H1 (cell line): ENCODE data around the gene TMEM35B. TPM values are rescaled to one million over a fixed set of nuclear protein-coding genes. Genes with fewer than 3 reads are reported as not detected.

ENCODE experiments used
- CTCF ChIA-PET: fragments of 300-600 bp; sonication (Branson Sonifier 250); formaldehyde crosslinking; loops from one replicate; lab custom pipeline; 2021; ENCODE audit not compliant: partially characterized antibody; lab: Charles Lee
- POLR2A ChIA-PET: fragments of 300-600 bp; sonication (Branson Sonifier 250); formaldehyde crosslinking; loops from one replicate; lab custom pipeline; 2021; ENCODE audit warnings: inconsistent platforms; ENCODE audit not compliant: partially characterized antibody; lab: Charles Lee
- DNase-seq, 2 experiments: peaks; one replicate each; pipeline versions ENCODE4 v3.0.0 to v3.0.0-alpha.2; 2010 to 2022; ENCODE audit warnings: low spot score in 2 of 2, low read depth in 1 of 2, mixed read lengths in 1 of 2
- FAIRE-seq: peaks from 2 replicates; lab custom pipeline; 2011; peaks lifted over from hg19 to GRCh38; lab: Jason Lieb, UNC
- H2AFZ ChIP-seq: 2 replicates; pipeline ENCODE4 v1.8.1; 2012; ENCODE audit warnings: low read length, inconsistent platforms
- H2AK5ac ChIP-seq: 2 replicates; pipeline ENCODE4 v1.6.1; 2013; ENCODE audit warnings: low read depth, low read length
- H2BK120ac ChIP-seq: replicated peaks from 2 replicates; pipeline ENCODE3; 2013; ENCODE audit warnings: low read depth, low read length, inconsistent platforms
- H2BK12ac ChIP-seq: 2 replicates; pipeline ENCODE4 v1.6.1; 2013; ENCODE audit warnings: low read depth, low read length
- H2BK15ac ChIP-seq: 2 replicates; pipeline ENCODE4 v1.6.1; 2013; ENCODE audit warnings: low read length
- H2BK20ac ChIP-seq: 2 replicates; pipeline ENCODE4 v1.6.1; 2013; ENCODE audit warnings: low read length
- H2BK5ac ChIP-seq: 2 replicates; pipeline ENCODE4 v1.6.1; 2013; ENCODE audit warnings: low read depth, low read length
- H3K14ac ChIP-seq: 2 replicates; pipeline ENCODE4 v1.6.1; 2013; ENCODE audit warnings: inconsistent platforms; ENCODE audit not compliant: insufficient read length
- H3K18ac ChIP-seq: 2 replicates; pipeline ENCODE4 v1.6.1; 2013; ENCODE audit warnings: low read length; ENCODE audit errors: extremely low read depth
- H3K23ac ChIP-seq: 2 replicates; pipeline ENCODE4 v1.6.1; 2013; ENCODE audit warnings: inconsistent platforms; ENCODE audit not compliant: insufficient read length
- H3K23me2 ChIP-seq: 2 replicates; pipeline ENCODE4 v1.6.1; 2013; ENCODE audit warnings: low read depth, low read length
- H3K27ac ChIP-seq: 2 replicates; pipeline ENCODE4 v1.6.1; 2011; ENCODE audit warnings: low read depth, low read length, inconsistent platforms
- H3K27me3 ChIP-seq, 4 experiments: replicated peaks in 1 of 4; 1 replicate in 1 of 4; 2 replicates in 3 of 4; pipeline versions ENCODE4 v1.6.1 to v1.8.1; 2011 to 2013; ENCODE audit warnings: low read length in 3 of 4, mild to moderate bottlenecking in 3 of 4, inconsistent platforms in 2 of 4, mixed read lengths in 2 of 4, moderate library complexity in 1 of 4; ENCODE audit not compliant: control insufficient read depth in 3 of 4, insufficient read depth in 3 of 4; ENCODE audit errors: extremely low read depth in 1 of 4
- H3K36me3 ChIP-seq, 4 experiments: 2 replicates each; pipeline versions ENCODE4 v1.6.1 to v1.8.1; 2011 to 2013; ENCODE audit warnings: mild to moderate bottlenecking in 4 of 4, low read length in 3 of 4, moderate library complexity in 2 of 4, control low read depth in 1 of 4, inconsistent platforms in 1 of 4; ENCODE audit not compliant: insufficient read depth in 4 of 4, control insufficient read depth in 2 of 4
- H3K4ac ChIP-seq: replicated peaks from 2 replicates; pipeline ENCODE3; 2013; ENCODE audit warnings: low read length, low read depth, mixed read lengths, inconsistent platforms; ENCODE audit not compliant: insufficient read length
- H3K4me1 ChIP-seq, 4 experiments: replicated peaks in 1 of 4; 1 replicate in 1 of 4; 2 replicates in 3 of 4; pipeline versions ENCODE4 v1.6.1 to v1.8.1; 2011 to 2013; ENCODE audit warnings: low read length in 3 of 4, inconsistent platforms in 2 of 4, mixed read lengths in 1 of 4; ENCODE audit not compliant: insufficient read depth in 4 of 4, control insufficient read depth in 3 of 4
- H3K4me2 ChIP-seq, 2 experiments: 2 replicates each; pipeline versions ENCODE4 v1.6.1 to v1.8.1; 2011 to 2013; ENCODE audit warnings: low read depth in 2 of 2, low read length in 2 of 2, control low read depth in 1 of 2, inconsistent platforms in 1 of 2, mild to moderate bottlenecking in 1 of 2; ENCODE audit not compliant: insufficient read depth in 1 of 2
- H3K4me3 ChIP-seq, 4 experiments: fragments of 200-600, 300-600 bp in 1 of 4; sonication (generic), shearing (Covaris generic), sonication (Bioruptor Twin) in 1 of 4; 2 replicates each; pipeline versions ENCODE4 v1.5.1 to v1.8.1; 2011 to 2016; ENCODE audit warnings: low read length in 4 of 4, low read depth in 3 of 4, control low read depth in 2 of 4, inconsistent platforms in 2 of 4, mild to moderate bottlenecking in 2 of 4, mixed read lengths in 1 of 4, moderate library complexity in 1 of 4; ENCODE audit not compliant: insufficient read depth in 2 of 4; ENCODE audit errors: extremely low read depth in 1 of 4
- H3K56ac ChIP-seq: replicated peaks from 2 replicates; pipeline ENCODE3; 2013; ENCODE audit warnings: low read depth, mild to moderate bottlenecking, mixed read lengths, low read length, inconsistent platforms; ENCODE audit not compliant: insufficient read length
- H3K79me1 ChIP-seq: 2 replicates; pipeline ENCODE4 v1.6.1; 2013; ENCODE audit warnings: low read depth, low read length, control low read depth
- H3K79me2 ChIP-seq, 2 experiments: 2 replicates each; pipeline versions ENCODE4 v1.6.1 to v1.8.1; 2012 to 2013; ENCODE audit warnings: low read length in 2 of 2, mild to moderate bottlenecking in 2 of 2, inconsistent platforms in 1 of 2; ENCODE audit not compliant: insufficient read depth in 2 of 2, control insufficient read depth in 1 of 2
- H3K9ac ChIP-seq, 4 experiments: replicated peaks in 1 of 4; 1 replicate in 1 of 4; 2 replicates in 3 of 4; pipeline versions ENCODE4 v1.6.1 to v1.8.1; 2011 to 2013; ENCODE audit warnings: low read depth in 3 of 4, low read length in 3 of 4, control low read depth in 2 of 4, mild to moderate bottlenecking in 2 of 4, moderate library complexity in 2 of 4, inconsistent platforms in 1 of 4; ENCODE audit errors: extremely low read depth in 1 of 4
- H3K9me3 ChIP-seq, 2 experiments: 2 replicates each; pipeline versions ENCODE4 v1.6.1 to v1.8.1; 2012 to 2013; ENCODE audit warnings: mild to moderate bottlenecking in 2 of 2, moderate library complexity in 2 of 2, control low read depth in 1 of 2, inconsistent platforms in 1 of 2, low read depth in 1 of 2, low read length in 1 of 2, mixed read lengths in 1 of 2; ENCODE audit not compliant: insufficient read depth in 2 of 2
- H4K20me1 ChIP-seq, 2 experiments: replicated peaks in 1 of 2; 2 replicates each; pipeline versions ENCODE3 to v1.8.1; 2011 to 2013; ENCODE audit warnings: inconsistent platforms in 2 of 2, low read length in 2 of 2, mild to moderate bottlenecking in 1 of 2; ENCODE audit not compliant: insufficient read depth in 2 of 2, control insufficient read depth in 1 of 2
- H4K5ac ChIP-seq: 2 replicates; pipeline ENCODE4 v1.6.1; 2013; ENCODE audit warnings: low read length, low read depth, mixed read lengths, inconsistent platforms; ENCODE audit not compliant: insufficient read length
- H4K8ac ChIP-seq: 2 replicates; pipeline ENCODE4 v1.8.0; 2013; ENCODE audit warnings: mild to moderate bottlenecking, moderate library complexity, low read length, inconsistent platforms; ENCODE audit not compliant: insufficient read depth; ENCODE audit errors: extremely low read depth
- H4K91ac ChIP-seq: replicated peaks from 2 replicates; pipeline ENCODE3; 2013; ENCODE audit warnings: low read length, mixed read lengths, inconsistent platforms; ENCODE audit not compliant: insufficient read length
- EZH2 ChIP-seq: fragments of 200-600 bp; sonication (generic); IDR thresholded peaks from 2 replicates; pipeline ENCODE4 v1.7.1; 2012; ENCODE audit warnings: low read depth, mild to moderate bottlenecking, moderate library complexity, low read length, inconsistent platforms; ENCODE audit not compliant: severe bottlenecking
- KDM4A ChIP-seq: IDR thresholded peaks from one replicate; pipeline ENCODE4 v1.7.1; 2012; ENCODE audit warnings: low read depth, mild to moderate bottlenecking, moderate library complexity, low read length, inconsistent platforms; ENCODE audit not compliant: severe bottlenecking
- WGBS, 2 experiments: shearing (Covaris generic) in 1 of 2; methylation state at CpG; one replicate each; pipeline versions ENCODE4 v1.1.6 to v1.1.7; 2013 to 2015; ENCODE audit warnings: low lambda C conversion rate in 2 of 2, mixed read lengths in 2 of 2, inconsistent platforms in 1 of 2, low coverage in 1 of 2, missing lambda C conversion rate in 1 of 2; ENCODE audit not compliant: insufficient replicate concordance in 2 of 2, insufficient coverage in 1 of 2, insufficient read length in 1 of 2; ENCODE audit errors: extremely low coverage in 1 of 2, missing lambda C conversion rate in 1 of 2; 5-methylcytosine and 5-hydroxymethylcytosine counted together
- polyA plus RNA-seq, 7 experiments: library from polyadenylated mRNA; depleted of rRNA in 3 of 7; stranded (reverse) in 5 of 7; unstranded in 2 of 7; fragments of >200 nt in 5 of 7; fragments of 200-250 nt in 2 of 7; gene quantifications; 1 replicate in 5 of 7; 2 replicates in 1 of 7; 4 replicates in 1 of 7; pipeline versions ENCODE4 v1.2.1 to v1.2.3, GENCODE V29; 2011 to 2013; ENCODE audit warnings: missing spikeins in 2 of 7, mixed read lengths in 2 of 7
- total RNA-seq: library from RNA; stranded (reverse); fragmentation: NEBNext Ultra II Directional; extraction: Animal tissue kit (Norgen Biotek cat#: 25700); gene quantifications from 2 replicates; pipeline ENCODE4 v1.2.1, GENCODE V29; 2021

TMEM35B gene
- total and polyA plus RNA-seq, 2 of the 8 experiments (the other 6 are each of a cell fraction or from before 2014, with no cell fraction given) = 10.2 to 31.1 TPM

DNA sequence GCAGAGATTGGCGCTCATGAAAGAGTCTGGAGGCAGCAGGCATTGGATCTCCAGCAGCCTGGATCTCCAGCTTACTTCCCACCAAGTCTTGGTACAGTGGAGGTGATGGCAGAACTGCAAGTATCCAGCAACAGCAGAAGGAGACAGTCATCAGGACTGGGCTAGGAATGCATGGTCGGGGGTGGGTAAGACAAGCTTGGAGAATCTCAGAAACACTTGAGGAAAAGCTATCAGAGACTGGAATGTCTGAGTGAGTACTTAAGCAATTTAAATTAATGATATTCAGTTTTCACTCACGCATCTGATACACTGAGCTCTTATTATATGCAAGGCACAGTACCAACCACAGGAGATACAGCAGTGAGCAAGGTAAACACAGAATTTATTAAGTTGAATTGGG, 9.8 kb downstream of the TMEM35B start:
- Histone ChIP-seq H3K9me3 (no peaks in the 10 kb centered on the region), H2BK15ac (no peak overlapping the region), H2BK5ac (no peak overlapping the region), H2AFZ (no peak overlapping the region), H2AK5ac (no peak overlapping the region), H3K27ac (no peak overlapping the region), H3K27me3 (no peaks in the 10 kb centered on the region), H3K4ac (no peak overlapping the region), H3K4me1 (peaks cover 0 to 6% (median 2%) of the 10 kb centered on the region in 4 experiments; a peak in 2 of 7 replicates), H3K14ac (no peak overlapping the region), H2BK12ac (no peak overlapping the region), H3K23ac (no peak overlapping the region), H2BK20ac (no peak overlapping the region), H3K56ac (no peak overlapping the region), H3K79me2 (no peaks in the 10 kb centered on the region), H2BK120ac (no peak overlapping the region), H3K4me2 (no peak overlapping the region), H3K4me3 (no peak overlapping the region), H4K20me1 (no peaks in the 10 kb centered on the region), H3K18ac (no peak overlapping the region), H4K8ac (no peak overlapping the region), H3K23me2 (no peaks in the 10 kb centered on the region), H3K9ac (no peak overlapping the region), H4K5ac (no peak overlapping the region), H4K91ac (no peak overlapping the region), H3K79me1 (no peaks in the 10 kb centered on the region), H3K36me3 (no peaks in the 10 kb centered on the region)
- ChIA-PET CTCF (interaction anchor here (0.8 to 1.5 kb wide), 7 partner anchors 10 to 596 kb away, joined by 3 to 8 read pairs (median 4); partner anchors contain the start of gene TMEM35B), POLR2A (interaction anchor here (5.3 kb wide), 1 partner anchor 9 kb away, joined by 35 read pairs; the partner anchor contains the start of gene TMEM35B)
- TF ChIP-seq KDM4A = no peak
- TF ChIP-seq EZH2 = no peak
- DNase-seq (no peak), FAIRE-seq (no peak)
- 87% methylated on average over 3 of the region's 3 CpGs; no CpG with 5 or more reads in 1 of the 2 experiments for WGBS, 2 experiments
